ENCODE measurements around the gene REG4.

The REG4 gene

GRCh38 chr1:119752592-119752991, 58.7 kb downstream of the REG4 start:
- H3K27ac ChIP-seq (replicated peaks): no peak overlapping the region
- no peaks in the 10 kb centered on the region for H3K27me3 ChIP-seq (ENCODE audit: insufficient read depth, poor library complexity, severe bottlenecking)
- no peak for TF ChIP-seq GABPA (IDR thresholded peaks at IDR 0.05; ENCODE audit: low read depth)
- no peak for TF ChIP-seq CTCF (IDR thresholded peaks at IDR 0.05; ENCODE audit: insufficient read depth, low read length)
- TF ChIP-seq POLR2AphosphoS5 (IDR thresholded peaks at IDR 0.05; ENCODE audit: low read depth): no peak
- no peak for TF ChIP-seq REST (IDR thresholded peaks at IDR 0.05; ENCODE audit: insufficient replicate concordance, low read depth)
- no peak for TF ChIP-seq SPI1 (IDR thresholded peaks at IDR 0.05; ENCODE audit: borderline replicate concordance, low read depth)
- H3K4me3 ChIP-seq (replicated peaks; ENCODE audit: insufficient read depth, low read length): no peak overlapping the region
- no peak for DNase-seq (ENCODE audit: low read depth in 1 of 2, low spot score in 1 of 2)

- H3K4me3 ChIP-seq (replicated peaks; ENCODE audit: insufficient read depth, low read length): no peak overlapping the region
- no peaks in the 10 kb centered on the region for H3K27me3 ChIP-seq (ENCODE audit: insufficient read depth, poor library complexity, severe bottlenecking)
- TF ChIP-seq SPI1 (IDR thresholded peaks at IDR 0.05; ENCODE audit: borderline replicate concordance, low read depth) (peak; percentile 65), REST (IDR thresholded peaks at IDR 0.05; ENCODE audit: insufficient replicate concordance, low read depth) (no peak)
- no peak overlapping the region for H3K27ac ChIP-seq (replicated peaks)
- DNase-seq (ENCODE audit: low read depth in 1 of 2, low spot score in 1 of 2): peak in 1 of 2 experiments; percentile 13
These were observed 63.2 kb downstream of the REG4 start for GRCh38 chr1:119748040-119748439.

GRCh38 chr1:119747451-119747850, 63.8 kb downstream of the REG4 start:
- TF ChIP-seq POLR2AphosphoS5 (IDR thresholded peaks at IDR 0.05; ENCODE audit: low read depth) (no peak), GABPA (IDR thresholded peaks at IDR 0.05; ENCODE audit: low read depth) (no peak), SPI1 (IDR thresholded peaks at IDR 0.05; ENCODE audit: borderline replicate concordance, low read depth) (no peak), REST (IDR thresholded peaks at IDR 0.05; ENCODE audit: insufficient replicate concordance, low read depth) (no peak), CTCF (IDR thresholded peaks at IDR 0.05; ENCODE audit: insufficient read depth, low read length) (no peak)
- H3K4me3 ChIP-seq (replicated peaks; ENCODE audit: insufficient read depth, low read length): no peak overlapping the region
- H3K27me3 ChIP-seq (ENCODE audit: insufficient read depth, poor library complexity, severe bottlenecking): no peaks in the 10 kb centered on the region
- no peak for DNase-seq (ENCODE audit: low read depth in 1 of 2, low spot score in 1 of 2)
- no peak overlapping the region for H3K27ac ChIP-seq (replicated peaks)

- Histone ChIP-seq H3K27me3 (ENCODE audit: insufficient read depth, poor library complexity, severe bottlenecking) (no peaks in the 10 kb centered on the region), H3K4me3 (replicated peaks; ENCODE audit: insufficient read depth, low read length) (no peak overlapping the region), H3K27ac (replicated peaks) (no peak overlapping the region)
- DNase-seq (ENCODE audit: low read depth in 1 of 2, low spot score in 1 of 2): no peak
- TF ChIP-seq SPI1 (IDR thresholded peaks at IDR 0.05; ENCODE audit: borderline replicate concordance, low read depth) (no peak), REST (IDR thresholded peaks at IDR 0.05; ENCODE audit: insufficient replicate concordance, low read depth) (no peak), GABPA (IDR thresholded peaks at IDR 0.05; ENCODE audit: low read depth) (no peak), CTCF (IDR thresholded peaks at IDR 0.05; ENCODE audit: insufficient read depth, low read length) (no peak), POLR2AphosphoS5 (IDR thresholded peaks at IDR 0.05; ENCODE audit: low read depth) (no peak; the same call in 1 of the 2 replicates)
These were observed 66.2 kb downstream of the REG4 start for GRCh38 chr1:119745034-119745433.

All from HL-60 (cell line).